Muscle layer of colon (tissue), 2 donors: Measurements from ENCODE around the gene WWOX.

Experiments
- H3K27ac ChIP-seq: one replicate; pipeline ENCODE4 v1.7.0; 2013; ENCODE audit warnings: low read depth, mild to moderate bottlenecking, low read length, moderate library complexity
- H3K27me3 ChIP-seq, 2 donors: one replicate each; pipeline ENCODE4 v1.7.0; 2013; ENCODE audit warnings: low read length in 2 of 2, mild to moderate bottlenecking in 2 of 2; ENCODE audit not compliant: insufficient read depth in 2 of 2, control insufficient read depth in 1 of 2
- H3K36me3 ChIP-seq: one replicate; pipeline ENCODE4 v1.7.0; 2013; ENCODE audit warnings: mild to moderate bottlenecking, low read length; ENCODE audit not compliant: insufficient read depth
- H3K4me1 ChIP-seq: one replicate; pipeline ENCODE4 v1.7.0; 2013; ENCODE audit warnings: mild to moderate bottlenecking, low read length; ENCODE audit not compliant: insufficient read depth
- H3K4me3 ChIP-seq, 2 donors: one replicate each; pipeline ENCODE4 v1.7.0; 2013; ENCODE audit warnings: low read length in 2 of 2, low read depth in 1 of 2, mild to moderate bottlenecking in 1 of 2, moderate library complexity in 1 of 2
- H3K9ac ChIP-seq: one replicate; pipeline ENCODE4 v1.7.0; 2013; ENCODE audit warnings: low read length
- H3K9me3 ChIP-seq: one replicate; pipeline ENCODE4 v1.7.0; 2013; ENCODE audit warnings: mild to moderate bottlenecking, low read length
- donor health status: abdominal sarcoma.
- donor health status: Adenocarcinoma of cecum.

The WWOX gene

DNA sequence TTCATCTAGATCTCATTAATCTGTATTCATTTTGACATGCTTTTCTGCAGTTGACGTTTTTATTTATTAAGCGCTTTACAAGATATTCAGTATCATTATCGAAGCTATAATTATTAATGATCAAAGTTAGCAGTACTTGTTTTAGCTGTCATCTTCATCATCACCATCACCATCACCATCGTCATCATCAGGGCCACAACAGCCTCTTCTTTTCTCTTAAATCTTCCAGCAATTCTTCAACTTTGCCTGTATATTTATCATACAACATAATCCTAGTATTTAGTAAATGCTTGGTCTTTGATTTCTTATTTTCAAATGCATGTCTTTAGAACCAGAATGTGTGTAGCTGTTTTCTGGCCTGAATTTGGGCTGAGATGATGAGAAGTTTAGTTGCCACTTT is 973.1 kb downstream of the WWOX start:
- Histone ChIP-seq H3K36me3 (no peaks in the 10 kb centered on the region), H3K9ac (no peak overlapping the region), H3K4me1 (peaks cover 47% of the 10 kb centered on the region), H3K9me3 (no peaks in the 10 kb centered on the region), H3K27ac (no peak overlapping the region), H3K4me3 (no peak overlapping the region), H3K27me3 (no peaks in the 10 kb centered on the region)

DNA sequence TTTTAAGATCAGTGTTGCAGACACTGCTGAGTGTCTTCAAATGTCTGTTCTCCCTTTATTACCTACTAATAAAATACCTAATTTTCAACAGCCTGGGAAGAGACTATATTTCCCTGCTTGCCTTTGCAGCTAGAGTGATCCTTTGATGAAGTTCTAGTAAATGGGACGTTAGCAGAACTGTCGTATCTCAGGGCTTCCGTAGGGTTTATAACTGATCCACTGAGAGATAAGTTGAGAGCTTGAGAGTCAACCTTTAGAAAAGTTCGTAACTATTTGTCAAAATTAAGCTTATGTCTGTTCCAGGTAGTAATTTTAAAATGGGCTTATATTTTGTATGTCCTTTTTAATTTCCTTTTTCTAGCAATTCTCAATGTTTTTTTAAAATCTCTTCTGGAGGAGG is 974.1 kb downstream of the WWOX start:
- Histone ChIP-seq H3K9me3 (no peaks in the 10 kb centered on the region), H3K27ac (no peak overlapping the region), H3K27me3 (no peaks in the 10 kb centered on the region), H3K4me3 (no peak overlapping the region), H3K4me1 (peaks cover 47% of the 10 kb centered on the region), H3K36me3 (no peaks in the 10 kb centered on the region), H3K9ac (no peak overlapping the region)

DNA sequence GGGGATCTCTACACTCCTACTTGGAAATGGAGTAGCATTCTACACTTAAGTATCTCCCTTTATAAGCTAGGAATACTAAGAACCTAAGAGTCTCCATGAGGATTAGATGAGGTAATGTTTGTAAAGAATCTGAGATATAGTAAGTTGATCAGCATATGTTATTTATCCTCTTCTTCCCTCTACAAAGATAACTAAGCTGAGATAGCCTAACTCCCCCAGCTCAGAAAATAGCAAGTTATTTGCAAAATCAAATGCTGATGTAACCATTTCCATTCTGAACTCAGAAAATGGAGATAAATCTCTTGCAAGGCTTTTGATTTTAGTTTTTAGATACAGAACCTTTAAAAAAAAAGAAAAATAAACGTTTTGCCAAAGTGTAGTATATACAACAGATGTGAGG is 975.1 kb downstream of the WWOX start:
- Histone ChIP-seq H3K9me3 (no peaks in the 10 kb centered on the region), H3K36me3 (no peaks in the 10 kb centered on the region), H3K27me3 (no peaks in the 10 kb centered on the region), H3K27ac (no peak overlapping the region), H3K4me1 (peaks cover 39% of the 10 kb centered on the region), H3K4me3 (no peak overlapping the region), H3K9ac (no peak overlapping the region)

DNA sequence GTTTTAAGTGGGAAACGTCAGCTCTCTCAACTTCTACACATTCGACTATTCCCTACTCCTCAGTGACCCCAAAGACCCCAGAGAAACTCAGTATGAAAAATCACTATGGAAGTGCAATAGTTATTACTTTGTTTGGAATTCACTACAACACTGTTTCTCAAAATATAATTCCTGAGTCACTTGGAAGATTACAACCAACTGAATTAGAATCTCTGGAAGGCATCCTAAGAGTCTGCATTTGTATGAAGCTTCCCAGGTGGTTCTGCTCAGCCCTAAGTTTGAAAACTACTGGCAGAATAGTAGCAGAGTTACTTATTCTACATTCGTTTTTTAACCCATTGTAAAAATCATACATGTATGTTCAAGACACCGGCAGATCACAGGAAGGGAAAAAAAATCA is 975.5 kb downstream of the WWOX start:
- Histone ChIP-seq H3K9ac (no peak overlapping the region), H3K4me3 (no peak overlapping the region), H3K27me3 (no peaks in the 10 kb centered on the region), H3K36me3 (no peaks in the 10 kb centered on the region), H3K9me3 (no peaks in the 10 kb centered on the region), H3K27ac (no peak overlapping the region), H3K4me1 (peaks cover 35% of the 10 kb centered on the region)

DNA sequence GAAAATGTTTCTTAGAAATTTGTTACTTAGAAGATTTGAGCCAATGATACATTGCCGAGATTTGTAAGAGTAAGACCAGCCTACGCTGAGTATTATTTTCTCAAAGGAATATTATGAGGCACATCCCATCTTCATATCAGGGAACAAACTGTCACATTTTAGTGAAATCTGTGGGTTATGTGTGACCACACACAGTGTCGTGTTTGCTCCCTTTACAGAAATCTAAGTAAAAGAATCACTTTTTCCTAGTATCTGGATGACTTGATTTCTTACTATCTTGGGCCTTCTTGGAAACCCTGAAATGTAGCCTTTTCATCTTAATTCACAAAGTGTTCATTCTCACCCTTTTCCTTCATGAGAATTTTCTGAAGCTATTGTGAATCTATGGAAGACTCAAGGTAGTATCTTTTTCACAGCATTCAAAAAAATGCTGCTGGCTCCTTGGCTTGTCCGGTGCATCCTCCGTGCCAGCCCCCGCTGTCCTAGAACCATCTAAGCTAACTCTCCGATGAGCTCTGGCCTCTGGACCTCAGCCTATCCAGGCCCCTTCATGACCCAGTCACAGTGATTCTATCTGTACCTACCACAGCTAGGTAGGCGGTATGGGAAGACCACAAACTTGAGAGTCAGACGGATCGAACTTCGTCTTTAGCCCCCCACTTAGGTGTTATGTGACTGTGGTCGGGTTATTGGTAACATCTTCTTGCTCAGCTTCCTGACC is 976.8 kb downstream of the WWOX start:
- Histone ChIP-seq H3K27me3 (no peaks in the 10 kb centered on the region), H3K27ac (no peak overlapping the region), H3K9me3 (no peaks in the 10 kb centered on the region), H3K36me3 (no peaks in the 10 kb centered on the region), H3K4me3 (no peak overlapping the region), H3K9ac (no peak overlapping the region), H3K4me1 (peaks cover 23% of the 10 kb centered on the region)

DNA sequence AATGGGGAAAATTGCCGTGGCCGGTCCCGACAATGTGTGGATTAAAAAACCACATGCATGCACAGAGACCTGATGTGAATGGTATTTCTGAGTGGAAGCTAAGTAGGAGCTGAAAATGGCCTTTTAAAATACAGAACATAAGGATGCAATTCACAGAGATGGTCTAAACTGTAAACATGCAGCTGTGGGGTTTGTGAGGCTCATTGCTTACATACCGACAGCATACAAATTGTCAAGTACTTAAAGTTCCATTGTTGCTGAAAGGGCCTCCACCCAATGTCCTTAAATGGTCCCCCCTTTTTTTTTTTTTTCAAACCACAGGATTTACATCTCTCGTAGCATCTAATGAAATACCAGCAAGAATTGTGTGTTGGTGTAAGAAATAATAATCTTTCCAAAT is 977.9 kb downstream of the WWOX start:
- Histone ChIP-seq H3K36me3 (no peaks in the 10 kb centered on the region), H3K27ac (no peak overlapping the region), H3K9ac (no peak overlapping the region), H3K4me3 (no peak overlapping the region), H3K9me3 (no peaks in the 10 kb centered on the region), H3K27me3 (no peaks in the 10 kb centered on the region), H3K4me1 (peaks cover 15% of the 10 kb centered on the region)

DNA sequence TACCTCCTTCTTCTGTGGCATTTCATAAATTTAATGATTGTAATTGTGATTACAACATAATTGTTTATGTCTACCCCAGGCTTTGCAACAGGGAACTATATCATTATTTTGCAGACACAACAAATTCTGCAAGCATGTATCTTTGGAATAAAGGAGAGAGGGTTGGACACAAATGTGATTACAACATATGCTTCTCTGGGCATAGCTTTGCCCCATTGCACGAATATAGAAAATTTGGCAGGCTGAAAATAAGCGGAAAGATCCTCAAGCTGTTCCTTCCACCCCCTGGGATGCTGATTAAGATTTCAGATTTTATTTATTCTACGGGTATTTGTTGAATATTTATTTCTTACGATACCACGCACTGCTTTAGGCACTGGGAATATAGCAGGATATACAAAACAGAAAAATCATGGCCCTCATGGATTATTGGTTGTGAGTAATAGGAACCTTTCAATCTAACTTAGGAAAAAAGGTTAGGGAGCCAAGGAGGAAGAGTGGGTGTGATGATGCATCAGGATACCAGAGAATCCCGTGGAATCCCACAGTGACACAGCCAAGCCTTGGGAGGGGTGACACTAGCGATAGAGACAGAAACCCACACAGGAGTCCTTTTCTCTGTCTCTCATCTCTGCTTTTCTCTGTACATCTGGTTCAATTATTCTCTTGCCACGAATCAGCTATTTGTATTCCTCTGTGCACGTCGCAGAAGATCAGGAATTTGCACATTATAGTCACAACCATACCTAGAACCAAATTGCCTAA is 980.4 kb downstream of the WWOX start:
- no peaks in the 10 kb centered on the region for H3K36me3 ChIP-seq
- H3K9ac ChIP-seq, result no peak overlapping the region
- H3K27ac ChIP-seq, result no peak overlapping the region
- no peaks in the 10 kb centered on the region for H3K9me3 ChIP-seq
- peaks cover 5% of the 10 kb centered on the region for H3K4me1 ChIP-seq
- no peaks in the 10 kb centered on the region for H3K27me3 ChIP-seq
- no peak overlapping the region for H3K4me3 ChIP-seq

DNA sequence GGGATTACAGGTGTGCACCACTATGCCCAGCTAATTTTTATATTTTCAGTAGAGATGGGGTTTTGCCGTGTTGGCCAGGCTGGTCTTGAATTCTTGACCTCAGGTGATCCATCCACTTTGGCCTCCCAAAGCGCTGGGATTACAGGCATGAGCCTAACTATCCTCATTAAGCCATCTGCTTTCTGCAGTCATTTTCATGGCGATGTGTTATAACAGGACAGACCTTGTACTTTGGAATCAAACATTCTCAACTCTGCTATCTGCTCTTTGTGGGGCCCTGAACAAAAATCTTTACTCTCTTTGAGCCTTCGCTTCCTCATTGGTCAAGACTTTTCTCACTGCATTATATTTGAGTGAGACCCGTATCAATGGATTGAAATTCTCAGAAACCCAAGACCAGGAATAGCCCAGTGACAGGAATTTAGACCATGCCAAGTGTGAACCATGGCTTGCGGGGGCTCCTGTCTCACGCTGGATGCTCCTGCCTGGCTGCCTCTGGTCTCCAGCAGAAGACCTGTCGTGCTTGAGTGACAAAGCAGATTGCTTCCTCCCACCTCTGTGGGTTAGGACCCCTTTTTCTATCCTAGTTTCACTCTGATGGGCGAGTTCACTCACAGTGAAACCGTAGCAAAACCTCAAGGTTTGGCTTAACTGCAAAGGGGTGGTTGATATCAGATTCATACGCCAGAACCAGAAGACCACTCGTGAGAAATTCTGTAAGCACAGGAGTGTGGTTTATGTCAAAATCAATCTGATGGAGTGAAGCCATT is 982.0 kb downstream of the WWOX start:
- Histone ChIP-seq H3K27ac (no peak overlapping the region), H3K4me3 (no peak overlapping the region), H3K27me3 (no peaks in the 10 kb centered on the region), H3K9ac (no peak overlapping the region), H3K36me3 (no peaks in the 10 kb centered on the region), H3K4me1 (no peaks in the 10 kb centered on the region), H3K9me3 (no peaks in the 10 kb centered on the region)

DNA sequence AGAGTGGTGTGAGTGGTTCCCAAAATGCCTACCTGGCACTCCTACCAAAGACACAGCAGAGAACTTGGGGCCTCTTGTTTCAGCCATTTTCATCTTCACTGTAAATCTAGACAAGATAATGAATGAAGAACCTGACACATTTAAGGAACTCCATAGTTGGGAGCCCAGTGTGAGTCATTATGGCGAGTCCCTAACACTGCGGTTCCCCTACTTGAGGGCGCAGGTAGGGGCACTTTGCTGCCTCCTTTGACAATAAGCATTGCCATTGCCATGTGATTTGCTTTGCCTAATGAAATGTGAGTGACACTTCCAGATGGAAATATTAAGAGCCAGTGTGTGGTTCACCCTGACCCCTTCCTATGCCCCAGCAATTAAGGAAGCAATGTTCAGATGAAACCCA is 983.5 kb downstream of the WWOX start:
- no peak overlapping the region for H3K9ac ChIP-seq
- no peaks in the 10 kb centered on the region for H3K36me3 ChIP-seq
- H3K4me3 ChIP-seq, result no peak overlapping the region
- no peaks in the 10 kb centered on the region for H3K4me1 ChIP-seq
- H3K27ac ChIP-seq, result no peak overlapping the region
- H3K9me3 ChIP-seq, result no peaks in the 10 kb centered on the region
- H3K27me3 ChIP-seq, result no peaks in the 10 kb centered on the region

DNA sequence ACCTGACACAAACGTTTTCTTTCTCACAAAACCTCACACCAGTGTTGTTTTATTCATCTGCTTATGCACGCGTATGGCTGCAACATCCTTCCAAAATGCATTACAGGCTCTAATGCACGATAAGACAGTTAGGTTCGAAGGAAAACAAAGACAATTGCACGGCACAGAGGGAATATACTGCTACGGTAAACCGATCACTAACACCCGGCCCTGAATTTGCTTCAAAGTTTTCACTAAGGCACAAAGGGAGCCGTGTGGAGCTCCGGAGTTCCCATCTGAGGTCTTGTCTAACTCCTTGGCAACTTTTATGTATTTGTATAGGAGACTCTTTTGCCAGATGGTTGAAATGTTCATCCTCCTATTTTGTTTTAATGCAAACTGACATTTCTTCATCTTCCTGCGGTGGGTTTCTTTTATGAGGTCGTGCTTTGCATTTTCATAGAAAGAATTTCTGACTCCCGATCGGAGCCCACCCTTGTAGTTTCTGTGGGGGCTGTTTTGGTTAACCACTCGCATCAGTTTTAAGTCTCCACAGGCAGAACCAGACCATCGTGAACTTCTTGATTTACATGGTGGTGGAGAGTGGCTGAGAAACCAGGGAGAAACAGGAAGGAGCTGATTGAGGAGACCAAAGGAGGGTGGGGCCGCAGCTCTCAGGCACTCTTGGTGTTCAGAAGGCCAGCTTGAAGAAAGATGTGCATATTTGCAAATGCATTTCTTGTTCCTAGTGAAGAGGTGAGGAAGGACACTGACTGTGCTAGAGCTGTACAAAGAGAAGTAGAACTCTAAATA is 984.2 kb downstream of the WWOX start:
- no peak overlapping the region for H3K9ac ChIP-seq
- H3K27ac ChIP-seq, result no peak overlapping the region
- H3K4me1 ChIP-seq, result no peaks in the 10 kb centered on the region
- H3K27me3 ChIP-seq, result no peaks in the 10 kb centered on the region
- no peaks in the 10 kb centered on the region for H3K9me3 ChIP-seq
- no peaks in the 10 kb centered on the region for H3K36me3 ChIP-seq
- no peak overlapping the region for H3K4me3 ChIP-seq

DNA sequence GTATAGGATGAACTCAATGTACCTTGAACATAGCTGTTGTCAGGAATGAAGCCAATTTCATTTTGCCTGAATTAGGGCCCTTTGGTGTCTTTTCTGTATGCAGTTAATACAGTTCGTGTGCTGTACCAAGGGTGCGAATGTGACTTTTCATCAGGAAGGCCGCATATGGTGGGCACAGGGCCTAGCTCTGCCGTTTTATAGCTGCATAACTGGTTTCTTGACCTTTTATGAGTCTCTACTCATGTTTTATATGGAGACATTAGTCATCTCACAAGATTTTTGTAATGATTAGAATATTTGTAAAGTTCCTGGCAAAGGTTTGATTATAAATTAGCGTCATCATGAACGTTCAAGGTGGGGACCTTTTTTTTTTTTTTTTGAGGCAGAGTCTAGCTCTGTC is 989.5 kb downstream of the WWOX start:
- no peak overlapping the region for H3K9ac ChIP-seq
- peaks cover 4% of the 10 kb centered on the region for H3K4me1 ChIP-seq
- H3K36me3 ChIP-seq, result no peaks in the 10 kb centered on the region
- no peaks in the 10 kb centered on the region for H3K9me3 ChIP-seq
- H3K27ac ChIP-seq, result no peak overlapping the region
- no peaks in the 10 kb centered on the region for H3K27me3 ChIP-seq
- no peak overlapping the region for H3K4me3 ChIP-seq
